Measurements from ENCODE around the gene GDPD1. TPM values are rescaled to one million over a fixed set of nuclear protein-coding genes. Genes with fewer than 3 reads are reported as not detected.

GDPD1 gene
- total RNA-seq, 1 experiment from 2014 or later, result 2.6 TPM

GRCh38 chr17:59278406-59278805, 58.1 kb downstream of the GDPD1 start:
- Histone ChIP-seq H3K23ac (ENCODE audit: insufficient read length, low read depth, low read length) (no peak overlapping the region), H2BK5ac (ENCODE audit: insufficient read length, low read length) (no peak overlapping the region), H4K20me1 (ENCODE audit: control insufficient read depth, insufficient read depth, insufficient read length) (no peaks in the 10 kb centered on the region), H3K23me2 (ENCODE audit: insufficient read length, low read depth, low read length, poor library complexity, severe bottlenecking) (no peaks in the 10 kb centered on the region), H2BK15ac (ENCODE audit: low read depth, low read length) (no peak overlapping the region), H2AK5ac (ENCODE audit: insufficient read length, low read length) (no peak overlapping the region), H4K5ac (ENCODE audit: insufficient read length, low read depth, low read length) (no peak overlapping the region), H3K14ac (ENCODE audit: insufficient read depth, low read length) (no peak overlapping the region), H2AFZ (ENCODE audit: low read length) (no peak overlapping the region), H3T11ph (ENCODE audit: low read length) (no peak overlapping the region), H3K18ac (ENCODE audit: insufficient read length, low read depth, low read length) (no peak overlapping the region), H3K27me3 (ENCODE audit: insufficient read depth, low read length) (no peaks in the 10 kb centered on the region), H3K4me1 (ENCODE audit: insufficient read depth, low read length) (no peaks in the 10 kb centered on the region), H2BK120ac (ENCODE audit: low read depth, low read length, poor library complexity, severe bottlenecking) (no peak overlapping the region), H3K79me1 (ENCODE audit: insufficient read depth, low read depth, low read length, poor library complexity, severe bottlenecking) (no peaks in the 10 kb centered on the region), H3K79me2 (ENCODE audit: insufficient read depth, low read length) (no peaks in the 10 kb centered on the region), H3K9me3 (ENCODE audit: control insufficient read depth, low read depth, low read length) (no peaks in the 10 kb centered on the region), H3K4me2 (ENCODE audit: insufficient read depth, insufficient read length, low read length) (no peak overlapping the region), H2BK20ac (ENCODE audit: low read depth, low read length, poor library complexity, severe bottlenecking) (no peak overlapping the region), H3K56ac (ENCODE audit: insufficient read length, low read depth, low read length) (no peak overlapping the region), H3K4ac (ENCODE audit: low read depth, low read length) (no peak overlapping the region), H3K9ac (ENCODE audit: extremely low read depth, insufficient read length, low read length) (no peak overlapping the region), H4K8ac (replicated peaks; ENCODE audit: insufficient read length, low read depth, low read length) (no peak overlapping the region), H4K91ac (ENCODE audit: insufficient read length, low read depth, low read length) (no peak overlapping the region), H2BK12ac (ENCODE audit: insufficient read length, low read depth, low read length) (no peak overlapping the region), H3K27ac (ENCODE audit: insufficient read length, low read depth, low read length) (no peak overlapping the region)
- no CpG with 5 or more reads among the region's 4 CpGs for WGBS (ENCODE audit: extremely low coverage, insufficient read length, low lambda C conversion rate)
- H3K27me3 Mint-ChIP-seq (ENCODE audit: low read depth), result no peaks in the 10 kb centered on the region
- 0 out of 4 replicates have a peak, but pooled peaks cover 0 to 2% of the 10 kb centered on the region in 2 experiments for H3K4me1 Mint-ChIP-seq
- no peak for DNase-seq
- H3K4me3 Mint-ChIP-seq, result no peak overlapping the region
- H3K36me3 Mint-ChIP-seq (ENCODE audit: insufficient read depth in 1 of 3, low read depth in 3 of 3), result no peaks in the 10 kb centered on the region; a peak in 1 of 7 replicates
- no peak overlapping the region for H3K27ac Mint-ChIP-seq
- H3K9me3 Mint-ChIP-seq, result peaks cover 0 to 2% of the 10 kb centered on the region in 2 experiments; a peak in 1 of 5 replicates
- no peak for TF ChIP-seq CTCF (conservative IDR thresholded peaks at IDR 0.05)
